GM23338 (cell line): ENCODE results near the gene TMC1. TPM values are rescaled to one million over a fixed set of nuclear protein-coding genes. Genes with fewer than 3 reads are reported as not detected.

ENCODE experiments used
- ATAC-seq: fragments of 200-7000 bp; cut with Tn5 transposase; 3 replicates; pipeline ENCODE4 v1.9.1; 2020
- DNase-seq: peaks from one replicate; pipeline ENCODE4 v3.0.0-alpha.2; 2015; ENCODE audit warnings: low spot score
- H2AFZ ChIP-seq: fragments of 200-600 bp; sonication (generic); 2 replicates; pipeline ENCODE4 v1.8.0; 2016; ENCODE audit warnings: antibody characterized with exemption, mild to moderate bottlenecking, moderate library complexity
- H3F3A ChIP-seq: fragments of 200-600 bp; sonication (generic); replicated peaks from 2 replicates; pipeline ENCODE4 v1.8.0; 2017; ENCODE audit warnings: antibody characterized with exemption, mixed run types, low read depth
- H3K27ac ChIP-seq: fragments of 200-600 bp; sonication (generic); 2 replicates; pipeline ENCODE4 v1.6.1; 2016; ENCODE audit warnings: low read depth
- H3K27me3 ChIP-seq: fragments of 200-600 bp; sonication (generic); 2 replicates; pipeline ENCODE4 v1.8.0; 2016; ENCODE audit warnings: mild to moderate bottlenecking, mixed run types, moderate library complexity; ENCODE audit not compliant: insufficient read depth
- H3K36me3 ChIP-seq: fragments of 200-600 bp; sonication (generic); 2 replicates; pipeline ENCODE4 v1.8.0; 2016; ENCODE audit warnings: mild to moderate bottlenecking; ENCODE audit not compliant: insufficient read depth
- H3K4me1 ChIP-seq: fragments of 200-600 bp; sonication (generic); 2 replicates; pipeline ENCODE4 v1.8.0; 2016; ENCODE audit warnings: mild to moderate bottlenecking, moderate library complexity; ENCODE audit not compliant: insufficient read depth
- H3K4me2 ChIP-seq: fragments of 200-600 bp; sonication (generic); 2 replicates; pipeline ENCODE4 v1.7.1; 2017; ENCODE audit warnings: mixed run types
- H3K4me3 ChIP-seq: fragments of 200-600 bp; sonication (generic); 2 replicates; pipeline ENCODE4 v1.6.1; 2016; ENCODE audit warnings: mixed run types
- H3K79me2 ChIP-seq: fragments of 200-600 bp; sonication (generic); replicated peaks from 2 replicates; pipeline ENCODE4 v1.8.0; 2017; ENCODE audit warnings: mild to moderate bottlenecking; ENCODE audit not compliant: insufficient read depth
- H3K9me2 ChIP-seq: fragments of 200-600 bp; sonication (generic); 2 replicates; pipeline ENCODE4 v1.8.0; 2017; ENCODE audit not compliant: insufficient read depth
- H4K20me1 ChIP-seq: fragments of 200-600 bp; sonication (generic); replicated peaks from 2 replicates; pipeline ENCODE4 v1.8.0; 2017; ENCODE audit warnings: mild to moderate bottlenecking; ENCODE audit not compliant: insufficient read depth
- H3K27ac Mint-ChIP-seq: 2 replicates; pipeline ENCODE4 v1.8.0; 2020; ENCODE audit warnings: inconsistent platforms, mild to moderate bottlenecking, moderate library complexity, mixed read lengths
- H3K27me3 Mint-ChIP-seq: 3 replicates; pipeline ENCODE4 v1.8.0; 2022; ENCODE audit warnings: low read depth, mild to moderate bottlenecking, moderate library complexity, mixed read lengths, inconsistent platforms; ENCODE audit not compliant: insufficient read depth, poor library complexity
- H3K36me3 Mint-ChIP-seq: 3 replicates; pipeline ENCODE4 v1.8.0; 2021; ENCODE audit warnings: low read depth, mild to moderate bottlenecking, inconsistent platforms, moderate library complexity, mixed read lengths
- H3K4me1 Mint-ChIP-seq: 3 replicates; pipeline ENCODE4 v1.8.0; 2020; ENCODE audit warnings: mild to moderate bottlenecking, inconsistent platforms, mixed read lengths
- H3K4me3 Mint-ChIP-seq: 3 replicates; pipeline ENCODE4 v1.8.0; 2021; ENCODE audit warnings: moderate library complexity, mild to moderate bottlenecking, inconsistent platforms, mixed read lengths
- H3K9me3 Mint-ChIP-seq: 3 replicates; pipeline ENCODE4 v1.8.0; 2020; ENCODE audit warnings: moderate library complexity, mild to moderate bottlenecking, inconsistent platforms, mixed read lengths
- CREB1 ChIP-seq: fragments of 250-450 bp; sonication (Bioruptor Pico); IDR thresholded peaks from 2 replicates; pipeline ENCODE4 v1.5.0; 2020; ENCODE audit warnings: low read depth, mild to moderate bottlenecking, moderate library complexity
- CTCF ChIP-seq, 2 experiments: fragments of 200-600 bp in 1 of 2; sonication (generic) in 1 of 2; conservative IDR thresholded peaks; 2 replicates each; pipeline versions ENCODE4 v1.5.1 to v1.6.1; 2016 to 2017; ENCODE audit warnings: antibody characterized with exemption in 2 of 2, low read depth in 2 of 2, mild to moderate bottlenecking in 2 of 2, moderate library complexity in 1 of 2
- EZH2 ChIP-seq: fragments of 200-600 bp; sonication (generic); IDR thresholded peaks from one replicate; pipeline ENCODE4 v1.8.0; 2017; ENCODE audit warnings: antibody characterized with exemption, mild to moderate bottlenecking, low read depth; ENCODE audit not compliant: unreplicated experiment
- EZH2phosphoT487 ChIP-seq: fragments of 200-600 bp; sonication (generic); IDR thresholded peaks from one replicate; pipeline ENCODE4 v1.8.1; 2018; ENCODE audit warnings: antibody characterized with exemption; ENCODE audit not compliant: unreplicated experiment
- JUNB ChIP-seq: IDR thresholded peaks from one replicate; pipeline ENCODE4 v1.6.1; 2016; ENCODE audit warnings: antibody characterized with exemption; ENCODE audit not compliant: unreplicated experiment
- NANOG ChIP-seq: IDR thresholded peaks from 2 replicates; pipeline ENCODE4 v1.6.1; 2016; ENCODE audit warnings: antibody characterized with exemption, borderline replicate concordance
- POLR2AphosphoS5 ChIP-seq: IDR thresholded peaks from 2 replicates; pipeline ENCODE4 v1.6.1; 2016; ENCODE audit warnings: antibody characterized with exemption, low read depth
- REST ChIP-seq: IDR thresholded peaks from one replicate; pipeline ENCODE4 v1.6.1; 2018; ENCODE audit warnings: antibody characterized with exemption; ENCODE audit not compliant: unreplicated experiment
- STAT1 ChIP-seq: IDR thresholded peaks from one replicate; pipeline ENCODE4 v1.6.1; 2016; ENCODE audit warnings: antibody characterized with exemption; ENCODE audit not compliant: unreplicated experiment
- ZNF114 ChIP-seq: fragments of 250-450 bp; sonication (Bioruptor Pico); IDR thresholded peaks from 2 replicates; pipeline ENCODE4 v1.5.0; 2020; ENCODE audit warnings: mild to moderate bottlenecking, moderate library complexity
- ZNF331 ChIP-seq: fragments of 250-450 bp; sonication (Bioruptor Pico); IDR thresholded peaks from 2 replicates; pipeline ENCODE4 v1.5.0; 2020; ENCODE audit warnings: low read depth, mild to moderate bottlenecking, moderate library complexity
- ZNF462 ChIP-seq: fragments of 250-450 bp; sonication (Bioruptor Pico); IDR thresholded peaks from 2 replicates; pipeline ENCODE4 v1.5.0; 2020; ENCODE audit warnings: mild to moderate bottlenecking, moderate library complexity
- polyA plus RNA-seq: library from polyadenylated mRNA; unstranded; fragments of >200 nt; fragmentation: Nextera tagmentation; extraction: Ambion mirVana; gene quantifications from 2 replicates; pipeline ENCODE4 v1.2.1, GENCODE V29; 2016
- total RNA-seq: library from RNA; depleted of rRNA; stranded (reverse); fragments of >200 nt; shearing (Covaris generic); gene quantifications from 2 replicates; pipeline ENCODE4 v1.2.3, GENCODE V29; 2014
- TF ChIP-seq, protein P1 (sequence below): IDR thresholded peaks from 2 replicates; pipeline ENCODE4 v1.6.1; 2016; ENCODE audit warnings: antibody characterized with exemption

TMC1 gene
- total and polyA plus RNA-seq, 2 experiments from 2014 or later, result 0.61 to 1.2 TPM

DNA sequence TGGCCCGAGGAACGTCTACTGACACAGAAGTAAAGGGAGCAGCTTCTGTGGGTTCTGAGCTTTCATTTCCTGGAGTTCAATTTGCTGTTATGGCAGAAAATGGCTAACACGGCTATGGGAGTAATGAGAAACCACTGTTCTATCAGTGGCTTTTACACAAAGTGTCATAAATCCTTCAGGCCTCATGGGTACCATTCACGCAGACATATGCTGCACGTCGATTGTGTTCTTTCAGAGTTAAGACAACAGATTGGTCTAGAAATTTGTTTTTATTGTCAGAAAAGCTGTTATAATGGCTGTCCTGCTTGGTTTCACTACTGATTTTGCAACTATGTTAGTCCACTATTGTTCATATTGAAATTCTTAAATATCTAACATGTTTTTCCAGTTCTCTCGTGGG is 296.0 kb downstream of the TMC1 start:
- Mint-ChIP-seq H3K27ac (no peak overlapping the region), H3K9me3 (no peaks in the 10 kb centered on the region), H3K27me3 (peaks cover 3% of the 10 kb centered on the region), H3K4me1 (peaks cover 4% of the 10 kb centered on the region; the same call in 2 of the 3 replicates), H3K36me3 (no peaks in the 10 kb centered on the region), H3K4me3 (no peak overlapping the region)
- Histone ChIP-seq H3F3A (no peaks in the 10 kb centered on the region), H4K20me1 (no peaks in the 10 kb centered on the region), H3K4me1 (peaks cover 5% of the 10 kb centered on the region; the same call in 1 of the 2 replicates), H3K36me3 (no peaks in the 10 kb centered on the region), H3K27ac (no peak overlapping the region), H3K4me2 (no peak overlapping the region), H3K9me2 (no peaks in the 10 kb centered on the region), H3K79me2 (no peaks in the 10 kb centered on the region), H3K27me3 (no peaks in the 10 kb centered on the region), H2AFZ (no peak overlapping the region), H3K4me3 (no peak overlapping the region)
- TF ChIP-seq, protein P1, sequence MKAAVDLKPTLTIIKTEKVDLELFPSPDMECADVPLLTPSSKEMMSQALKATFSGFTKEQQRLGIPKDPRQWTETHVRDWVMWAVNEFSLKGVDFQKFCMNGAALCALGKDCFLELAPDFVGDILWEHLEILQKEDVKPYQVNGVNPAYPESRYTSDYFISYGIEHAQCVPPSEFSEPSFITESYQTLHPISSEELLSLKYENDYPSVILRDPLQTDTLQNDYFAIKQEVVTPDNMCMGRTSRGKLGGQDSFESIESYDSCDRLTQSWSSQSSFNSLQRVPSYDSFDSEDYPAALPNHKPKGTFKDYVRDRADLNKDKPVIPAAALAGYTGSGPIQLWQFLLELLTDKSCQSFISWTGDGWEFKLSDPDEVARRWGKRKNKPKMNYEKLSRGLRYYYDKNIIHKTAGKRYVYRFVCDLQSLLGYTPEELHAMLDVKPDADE, result no peak
- TF ChIP-seq STAT1 (no peak), CTCF (conservative IDR thresholded peaks at IDR 0.05; ENCODE audit: low read depth in 2 of 2) (no peak), REST (no peak), ZNF114 (CRISPR knock-in tag) (no peak), ZNF331 (CRISPR knock-in tag) (no peak), EZH2phosphoT487 (no peak), ZNF462 (CRISPR knock-in tag) (no peak), CREB1 (CRISPR knock-in tag) (no peak), EZH2 (no peak), POLR2AphosphoS5 (no peak), NANOG (no peak), JUNB (no peak)
- DNase-seq (no peak), ATAC-seq (no peak)
